Activated naive CD4-positive, alpha-beta T cell treated with anti-CD3 and anti-CD28 coated beads, Interleukin-2, amount 50 U/mL, for 16 hours (primary cell): Measurements from ENCODE around the gene LYSMD3.
"Not testable (repeated sequence)": the region's sequence is repeated elsewhere in the genome, so short reads cannot be mapped to it uniquely, and the experiment has no call there.

Source experiments
- DNase-seq: peaks from one replicate; pipeline ENCODE4 v3.0.0-alpha.2; 2020

Gene LYSMD3

DNA sequence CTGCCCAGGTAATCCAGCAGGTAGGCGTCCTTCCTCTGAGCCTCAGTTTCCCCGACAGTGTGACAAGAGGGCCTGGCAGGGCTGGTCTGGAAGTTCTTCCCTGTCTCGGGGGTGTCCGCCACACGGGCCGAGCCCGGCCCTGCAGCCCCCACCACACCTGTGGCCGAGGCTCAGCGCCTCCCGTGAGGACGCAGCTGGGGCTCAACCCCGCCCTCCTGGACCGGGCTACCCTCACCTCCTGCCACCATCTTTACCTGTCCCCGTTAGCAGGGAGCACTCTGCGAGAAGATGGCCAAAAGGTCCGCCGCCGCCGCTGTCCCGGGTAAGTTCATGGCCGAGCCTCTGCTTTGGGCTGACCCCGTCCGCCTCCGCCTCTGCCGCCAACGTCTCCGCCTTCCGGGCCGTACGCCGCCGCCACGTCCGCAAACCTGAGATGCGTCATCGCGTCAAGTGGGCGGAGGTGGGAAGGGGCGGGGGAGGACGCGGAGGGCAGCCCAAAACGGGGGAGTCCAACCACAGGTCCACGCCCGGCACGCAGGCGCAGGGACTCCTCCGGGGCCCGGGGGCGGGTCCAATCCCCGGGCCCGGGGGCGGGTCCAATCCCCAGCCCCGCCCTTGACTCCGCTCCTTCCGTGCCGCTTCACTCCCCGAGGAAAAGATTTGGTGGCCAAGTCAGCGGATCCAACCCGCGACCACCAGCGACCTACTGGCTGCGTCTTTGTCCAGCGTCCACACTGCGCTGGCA lies at the start of gene LYSMD3:
LYSMD3 (minus strand) TSS at position 391 of the 745 bp plus-strand sequence. CDS start 4,295 bp downstream, outside the sequence.
- DNase-seq, result peak; percentile 96

DNA sequence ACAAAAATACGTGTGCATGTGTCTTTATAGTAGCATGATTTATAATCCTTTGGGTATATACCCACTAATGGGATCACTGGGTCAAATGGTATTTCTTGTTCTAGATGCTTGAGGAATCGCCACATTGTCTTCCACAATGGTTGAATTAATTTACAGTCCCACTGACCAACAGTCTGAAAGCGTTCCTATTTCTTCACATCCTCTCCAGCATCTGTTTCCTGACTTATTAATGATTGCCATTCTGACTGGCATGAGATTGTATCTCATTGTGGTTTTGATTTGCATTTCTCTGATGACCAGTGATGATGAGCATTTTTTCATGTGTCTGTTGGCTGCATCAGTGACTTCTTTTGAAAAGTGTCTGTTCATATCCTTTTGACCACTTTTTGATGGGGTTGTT lies 47.2 kb upstream of the LYSMD3 start:
- not testable (repeated sequence) for DNase-seq

GRCh38 chr5:90575712-90576111 lies 46.3 kb upstream of the LYSMD3 start:
- DNase-seq, result no peak

- no peak for DNase-seq
Measured at GRCh38 chr5:90571147-90571773, 41.9 kb upstream of the LYSMD3 start.

GRCh38 chr5:90570034-90570433 lies 40.6 kb upstream of the LYSMD3 start:
- no peak for DNase-seq

GRCh38 chr5:90569084-90569483 lies 39.7 kb upstream of the LYSMD3 start:
- DNase-seq, result no peak

GRCh38 chr5:90565491-90565890 lies 36.1 kb upstream of the LYSMD3 start:
- DNase-seq, result no peak

GRCh38 chr5:90563108-90563507 lies 33.7 kb upstream of the LYSMD3 start:
- DNase-seq, result no peak

DNA sequence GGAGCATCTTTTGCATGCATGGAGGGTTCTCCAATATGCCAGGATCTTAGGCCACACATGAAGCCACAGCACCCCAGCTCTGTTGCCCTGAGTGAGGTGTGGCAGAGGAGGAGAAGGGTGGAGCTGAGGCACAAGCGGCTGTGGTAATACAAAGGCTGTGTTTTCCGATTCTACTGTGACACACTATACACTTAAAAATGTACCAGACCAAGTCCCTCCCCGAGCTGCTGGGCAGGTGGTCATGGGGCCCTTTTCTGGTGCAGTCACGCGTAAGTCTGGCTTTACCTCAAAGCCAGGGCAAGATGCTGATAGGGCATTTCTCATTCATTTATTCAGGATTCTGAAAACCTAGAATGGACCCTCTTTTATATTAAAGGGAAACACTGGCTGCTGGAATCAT lies 33.0 kb upstream of the LYSMD3 start:
- no peak for DNase-seq

DNA sequence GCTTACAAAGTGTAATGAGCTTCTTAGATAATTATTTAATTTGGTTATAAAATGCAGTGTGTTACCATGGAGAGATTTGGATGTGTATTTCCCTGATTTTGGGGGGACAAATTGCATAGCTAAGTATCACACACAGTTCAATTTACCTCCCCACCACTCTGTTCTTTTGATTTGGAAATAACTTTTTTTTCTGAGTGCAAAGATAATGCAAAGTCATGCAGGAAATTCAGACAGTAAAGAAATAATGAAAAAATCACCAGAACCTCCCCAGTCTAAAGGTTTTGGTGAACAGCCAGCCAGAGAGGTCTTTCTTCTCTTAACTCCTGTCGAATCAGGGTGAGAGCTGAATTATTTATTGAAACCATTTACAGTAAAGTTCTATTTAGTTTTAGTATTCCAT lies 32.4 kb upstream of the LYSMD3 start:
- DNase-seq, result no peak

GRCh38 chr5:90560771-90561170 lies 31.4 kb upstream of the LYSMD3 start:
- DNase-seq, result no peak

DNA sequence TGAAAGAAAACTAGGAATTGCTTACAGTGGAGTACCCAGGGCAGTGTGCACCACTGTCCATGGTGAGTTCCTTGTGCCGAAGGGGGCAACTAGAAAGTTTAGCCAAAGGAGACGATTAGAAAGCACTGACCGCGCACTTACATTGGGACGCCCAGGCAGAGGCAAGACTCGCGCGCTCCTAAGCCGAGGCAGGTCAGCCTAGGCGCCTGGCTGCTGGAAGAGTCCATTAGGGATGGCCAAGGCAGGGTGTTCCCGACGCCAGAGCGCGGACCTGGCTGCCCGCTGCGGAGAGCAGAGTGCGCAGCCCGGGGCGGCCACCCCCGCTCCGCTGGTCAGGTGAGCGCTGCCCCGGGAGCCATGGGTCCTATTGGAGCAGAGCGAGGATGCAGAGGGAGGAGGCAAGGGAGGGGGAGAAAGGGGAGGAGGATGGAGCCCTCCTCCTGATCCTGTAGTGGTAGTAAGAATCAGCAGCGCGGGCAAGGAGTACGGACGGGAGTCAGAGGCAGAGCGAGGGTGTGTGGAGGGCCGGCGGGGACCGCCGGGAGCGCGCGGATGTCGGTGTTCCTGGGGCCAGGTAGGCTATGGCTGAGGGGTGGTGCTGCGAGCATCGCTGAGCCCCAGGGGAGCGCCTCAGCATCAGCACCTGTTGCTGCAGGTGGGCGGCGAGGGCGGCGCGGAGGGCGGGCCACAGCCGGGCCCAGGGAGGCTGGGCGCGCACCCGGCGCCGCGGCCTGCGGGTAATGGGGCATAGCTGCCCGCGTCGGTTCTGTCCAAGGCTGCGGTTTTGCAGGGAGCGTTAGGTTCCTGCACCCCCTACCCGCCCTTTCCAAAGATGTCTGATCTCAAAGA lies 29.2 kb upstream of the LYSMD3 start, which contains the start of gene ADGRV1:
ADGRV1 (plus strand) TSS at position 454 of the 849 bp plus-strand sequence; CDS start at position 553, 99 bp downstream.
- no peak for DNase-seq

- DNase-seq, result no peak
Measured at GRCh38 chr5:90557871-90558270, 28.5 kb upstream of the LYSMD3 start.

- no peak for DNase-seq
Measured at GRCh38 chr5:90557391-90557790, 28.0 kb upstream of the LYSMD3 start.

GRCh38 chr5:90555666-90556065 lies 26.3 kb upstream of the LYSMD3 start:
- no peak for DNase-seq

DNA sequence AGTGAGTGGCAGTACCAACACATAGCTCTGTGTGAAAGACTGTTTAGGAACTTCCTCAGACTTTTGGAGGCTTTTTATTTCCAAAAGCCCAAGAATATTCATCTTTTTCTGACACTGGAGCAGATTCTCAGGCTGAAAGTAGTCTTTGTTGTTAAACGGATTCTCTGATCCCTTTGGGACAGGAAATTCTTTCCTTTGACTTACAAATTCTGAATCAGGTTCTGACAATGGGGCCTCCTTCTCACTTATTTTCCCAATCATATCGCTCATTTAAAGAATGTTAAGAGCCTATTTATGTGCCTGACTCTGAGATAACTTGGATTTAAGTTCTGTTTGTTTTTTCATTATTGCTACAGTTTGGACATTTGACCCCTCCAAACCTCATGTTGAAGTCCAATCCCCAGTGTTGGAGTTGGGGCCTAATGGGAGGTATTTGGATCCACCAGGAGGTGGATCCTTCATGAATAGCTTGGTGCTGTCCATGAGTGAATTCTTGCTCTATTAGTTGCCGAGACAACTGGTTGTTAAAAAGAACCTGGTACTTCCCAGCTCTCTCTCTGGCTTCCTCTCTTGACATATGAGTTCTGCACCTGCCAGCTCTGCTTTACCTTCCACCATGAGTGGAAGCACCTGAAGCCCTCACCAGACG lies 25.1 kb upstream of the LYSMD3 start:
- no peak for DNase-seq

DNA sequence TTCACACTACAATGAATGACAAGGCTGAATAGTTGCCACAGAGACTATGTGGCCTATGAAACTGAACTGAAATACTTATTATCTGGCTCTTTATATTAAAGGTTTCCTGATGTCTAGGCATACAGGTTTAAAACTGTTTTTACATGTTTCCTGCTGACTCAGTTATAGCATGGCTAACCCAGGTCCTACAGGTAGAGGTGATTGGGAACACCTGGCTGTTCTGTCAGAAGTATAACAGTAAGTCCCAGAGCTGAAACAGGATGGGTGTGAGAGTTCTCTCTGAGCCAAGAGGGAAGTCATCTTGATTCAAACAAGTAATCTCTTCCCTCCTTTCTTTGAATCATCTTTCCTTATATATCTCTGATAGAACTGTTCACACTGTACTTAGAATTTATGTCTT lies 24.3 kb upstream of the LYSMD3 start:
- DNase-seq, result no peak

- no peak for DNase-seq
Measured at GRCh38 chr5:90551376-90551775, 22.0 kb upstream of the LYSMD3 start.

DNA sequence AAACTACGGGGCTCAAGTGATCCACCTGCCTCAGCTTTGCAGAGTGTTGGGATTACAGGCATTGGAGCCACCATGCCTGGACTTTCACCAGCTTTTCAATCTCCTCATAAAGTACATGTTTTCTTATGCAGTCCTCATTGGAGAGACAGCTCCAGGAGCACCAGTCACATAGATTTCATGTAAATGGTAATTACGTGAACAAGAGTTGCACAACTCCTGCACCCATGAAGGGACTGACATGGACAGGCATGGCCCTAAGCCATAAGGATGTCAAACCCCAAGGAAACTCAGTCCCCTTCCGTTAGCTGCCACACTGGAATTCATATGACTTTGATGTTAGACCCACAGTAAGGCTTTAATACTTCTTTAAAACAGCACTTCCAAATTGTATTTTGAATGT lies 21.6 kb upstream of the LYSMD3 start:
- DNase-seq, result no peak

- no peak for DNase-seq
Measured at GRCh38 chr5:90549729-90550275, 20.4 kb upstream of the LYSMD3 start.

DNA sequence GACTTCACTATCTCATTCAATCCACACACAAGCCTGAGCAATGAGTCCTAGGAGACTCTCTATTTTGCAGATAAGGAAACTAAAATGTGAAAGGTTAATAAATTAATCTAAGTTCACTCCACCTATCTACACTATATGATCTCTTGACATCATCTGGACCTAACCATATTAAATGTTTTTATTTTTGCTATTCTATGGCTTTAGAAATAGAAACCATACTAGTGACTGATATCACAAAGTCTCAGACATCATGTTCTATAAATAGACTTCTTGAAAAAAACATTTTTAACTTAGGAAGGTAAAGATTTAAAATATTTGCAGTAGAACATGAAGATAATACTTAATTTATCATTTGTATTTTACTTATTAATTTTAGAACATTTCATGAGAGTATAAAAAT lies 19.8 kb upstream of the LYSMD3 start:
- no peak for DNase-seq

GRCh38 chr5:90548069-90548593 lies 18.7 kb upstream of the LYSMD3 start:
- no peak for DNase-seq
